Osteocyte (in vitro differentiated cells): ENCODE data around the gene PITPNC1. TPM values are rescaled to one million over a fixed set of nuclear protein-coding genes. Genes with fewer than 3 reads are reported as not detected.
"Not testable (repeated sequence)": the region's sequence is repeated elsewhere in the genome, so short reads cannot be mapped to it uniquely, and the experiment has no call there.

Experiments
- DNase-seq: peaks from one replicate; pipeline ENCODE4 v3.0.0; 2021; ENCODE audit warnings: mixed read lengths; ENCODE audit not compliant: unreplicated experiment; ENCODE audit errors: extremely low spot score
- H3K27ac Mint-ChIP-seq: one replicate; pipeline ENCODE4 v1.8.0; 2021; ENCODE audit warnings: mild to moderate bottlenecking, mixed read lengths; ENCODE audit not compliant: unreplicated experiment
- H3K27me3 Mint-ChIP-seq: one replicate; pipeline ENCODE4 v1.8.0; 2021; ENCODE audit warnings: mixed read lengths; ENCODE audit not compliant: unreplicated experiment
- H3K36me3 Mint-ChIP-seq: one replicate; pipeline ENCODE4 v1.8.0; 2021; ENCODE audit warnings: mixed read lengths; ENCODE audit not compliant: unreplicated experiment
- H3K4me1 Mint-ChIP-seq: one replicate; pipeline ENCODE4 v1.8.0; 2021; ENCODE audit warnings: mixed read lengths; ENCODE audit not compliant: unreplicated experiment
- H3K4me3 Mint-ChIP-seq: one replicate; pipeline ENCODE4 v1.8.0; 2021; ENCODE audit warnings: mild to moderate bottlenecking, moderate library complexity, mixed read lengths; ENCODE audit not compliant: unreplicated experiment
- H3K9me3 Mint-ChIP-seq: one replicate; pipeline ENCODE4 v1.8.0; 2021; ENCODE audit warnings: mixed read lengths; ENCODE audit not compliant: unreplicated experiment
- total RNA-seq: library from RNA; stranded (reverse); gene quantifications from 2 replicates; pipeline ENCODE4 v1.2.1, GENCODE V29; 2021
- TF ChIP-seq, protein P1 (sequence below): fragments of 200-600 bp; sonication (generic); IDR thresholded peaks from 2 replicates; pipeline ENCODE4 v1.5.0; 2021; ENCODE audit warnings: antibody characterized with exemption, mild to moderate bottlenecking, moderate library complexity

The PITPNC1 gene
- total RNA-seq, 1 donor from 2014 or later, result 18.0 TPM

DNA sequence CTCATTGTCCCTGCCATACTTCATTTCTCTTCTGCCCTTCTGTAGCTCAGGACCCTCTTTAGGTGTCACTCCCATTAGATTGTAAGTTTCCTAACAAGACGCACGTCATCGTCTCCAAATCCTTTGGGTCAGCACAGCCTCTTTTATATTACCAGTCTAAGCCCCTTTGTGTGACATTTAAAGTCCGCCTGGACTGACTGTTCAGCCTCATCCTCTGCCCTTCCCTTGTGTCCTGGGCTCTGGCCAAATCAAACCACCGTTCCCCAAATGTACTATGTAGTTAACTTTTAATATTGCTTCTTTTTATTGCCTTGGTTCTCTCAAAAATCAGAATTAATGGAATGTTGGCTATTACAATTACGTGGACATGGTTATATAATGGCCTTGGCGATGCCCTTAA lies 38.2 kb downstream of the PITPNC1 start:
- no peaks in the 10 kb centered on the region for H3K4me1 Mint-ChIP-seq
- TF ChIP-seq, protein P1, sequence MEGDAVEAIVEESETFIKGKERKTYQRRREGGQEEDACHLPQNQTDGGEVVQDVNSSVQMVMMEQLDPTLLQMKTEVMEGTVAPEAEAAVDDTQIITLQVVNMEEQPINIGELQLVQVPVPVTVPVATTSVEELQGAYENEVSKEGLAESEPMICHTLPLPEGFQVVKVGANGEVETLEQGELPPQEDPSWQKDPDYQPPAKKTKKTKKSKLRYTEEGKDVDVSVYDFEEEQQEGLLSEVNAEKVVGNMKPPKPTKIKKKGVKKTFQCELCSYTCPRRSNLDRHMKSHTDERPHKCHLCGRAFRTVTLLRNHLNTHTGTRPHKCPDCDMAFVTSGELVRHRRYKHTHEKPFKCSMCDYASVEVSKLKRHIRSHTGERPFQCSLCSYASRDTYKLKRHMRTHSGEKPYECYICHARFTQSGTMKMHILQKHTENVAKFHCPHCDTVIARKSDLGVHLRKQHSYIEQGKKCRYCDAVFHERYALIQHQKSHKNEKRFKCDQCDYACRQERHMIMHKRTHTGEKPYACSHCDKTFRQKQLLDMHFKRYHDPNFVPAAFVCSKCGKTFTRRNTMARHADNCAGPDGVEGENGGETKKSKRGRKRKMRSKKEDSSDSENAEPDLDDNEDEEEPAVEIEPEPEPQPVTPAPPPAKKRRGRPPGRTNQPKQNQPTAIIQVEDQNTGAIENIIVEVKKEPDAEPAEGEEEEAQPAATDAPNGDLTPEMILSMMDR, result no peak
- DNase-seq, result no peak
- H3K4me3 Mint-ChIP-seq, result no peak overlapping the region
- no peaks in the 10 kb centered on the region for H3K36me3 Mint-ChIP-seq
- H3K9me3 Mint-ChIP-seq, result peaks cover 7% of the 10 kb centered on the region
- H3K27me3 Mint-ChIP-seq, result no peaks in the 10 kb centered on the region
- H3K27ac Mint-ChIP-seq, result no peak overlapping the region

DNA sequence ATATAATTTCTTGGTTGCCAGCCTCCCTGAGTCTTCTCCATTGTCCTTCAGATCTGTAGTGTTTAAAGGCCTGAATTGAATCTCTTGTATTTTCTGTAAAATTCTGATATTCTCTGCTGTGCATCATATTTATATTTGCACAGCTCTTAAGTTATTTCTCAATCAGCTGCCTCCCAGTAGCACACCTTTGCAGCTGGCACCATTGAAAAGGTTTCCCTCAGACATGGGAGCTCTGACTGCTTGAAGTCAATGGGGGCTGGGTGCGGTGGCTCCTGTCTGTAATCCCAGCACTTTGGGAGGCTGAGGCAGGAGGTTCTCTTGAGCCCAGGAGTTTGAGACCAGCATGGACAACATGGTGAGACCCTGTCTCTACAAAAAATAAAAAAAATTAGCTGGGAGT lies 40.4 kb downstream of the PITPNC1 start:
- peaks cover 7% of the 10 kb centered on the region for H3K4me1 Mint-ChIP-seq
- no peak overlapping the region for H3K27ac Mint-ChIP-seq
- TF ChIP-seq, protein P1, result no peak
- no peak for DNase-seq
- no peaks in the 10 kb centered on the region for H3K27me3 Mint-ChIP-seq
- H3K4me3 Mint-ChIP-seq, result no peak overlapping the region
- H3K9me3 Mint-ChIP-seq, result peaks cover 7% of the 10 kb centered on the region
- no peaks in the 10 kb centered on the region for H3K36me3 Mint-ChIP-seq

DNA sequence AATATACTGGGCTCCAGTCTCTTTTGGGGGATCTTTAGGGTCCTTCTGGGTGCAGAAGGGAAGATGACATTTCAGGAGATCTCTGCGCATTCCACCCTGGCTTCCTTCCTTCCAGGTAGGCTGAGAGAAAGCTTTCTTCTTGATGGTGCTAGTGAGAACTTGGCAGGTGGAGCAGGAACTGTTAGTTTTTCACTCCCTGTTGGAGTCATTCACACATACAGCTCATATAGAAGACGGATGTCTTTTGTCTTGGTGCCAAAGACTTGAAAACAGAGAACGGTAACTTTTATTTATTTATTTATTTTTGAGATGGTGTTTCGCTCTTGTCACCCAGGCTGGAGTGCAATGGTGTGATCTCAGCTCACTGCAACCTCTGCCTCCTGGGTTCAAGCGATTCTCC lies 43.9 kb downstream of the PITPNC1 start:
- TF ChIP-seq, protein P1, result no peak
- Mint-ChIP-seq H3K4me1 (peaks cover 11% of the 10 kb centered on the region), H3K9me3 (no peaks in the 10 kb centered on the region), H3K27me3 (no peaks in the 10 kb centered on the region), H3K4me3 (no peak overlapping the region), H3K27ac (no peak overlapping the region), H3K36me3 (no peaks in the 10 kb centered on the region)
- DNase-seq, result no peak

DNA sequence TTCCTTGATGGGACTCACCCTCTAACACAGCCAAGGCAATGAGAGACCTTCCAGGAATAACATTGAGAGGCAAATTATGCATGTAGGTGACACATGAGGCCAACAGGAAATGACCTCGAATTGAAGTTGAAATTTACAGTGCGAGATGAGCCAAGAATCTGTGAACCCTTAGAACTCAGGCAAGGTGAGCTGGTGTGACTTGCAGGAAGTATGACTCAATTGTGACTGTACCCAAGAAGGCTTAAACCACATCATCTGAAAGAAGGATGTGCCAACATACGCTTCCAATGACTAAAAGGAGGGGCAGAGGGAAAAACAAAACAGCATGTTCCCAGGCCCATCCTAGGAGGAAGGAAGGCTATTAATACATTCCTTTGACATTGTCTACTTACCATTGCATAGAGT lies 44.8 kb downstream of the PITPNC1 start:
- H3K4me3 Mint-ChIP-seq, result no peak overlapping the region
- no peak for DNase-seq
- peaks cover 11% of the 10 kb centered on the region for H3K4me1 Mint-ChIP-seq
- no peaks in the 10 kb centered on the region for H3K9me3 Mint-ChIP-seq
- H3K36me3 Mint-ChIP-seq, result no peaks in the 10 kb centered on the region
- TF ChIP-seq, protein P1, result no peak
- no peaks in the 10 kb centered on the region for H3K27me3 Mint-ChIP-seq
- no peak overlapping the region for H3K27ac Mint-ChIP-seq

DNA sequence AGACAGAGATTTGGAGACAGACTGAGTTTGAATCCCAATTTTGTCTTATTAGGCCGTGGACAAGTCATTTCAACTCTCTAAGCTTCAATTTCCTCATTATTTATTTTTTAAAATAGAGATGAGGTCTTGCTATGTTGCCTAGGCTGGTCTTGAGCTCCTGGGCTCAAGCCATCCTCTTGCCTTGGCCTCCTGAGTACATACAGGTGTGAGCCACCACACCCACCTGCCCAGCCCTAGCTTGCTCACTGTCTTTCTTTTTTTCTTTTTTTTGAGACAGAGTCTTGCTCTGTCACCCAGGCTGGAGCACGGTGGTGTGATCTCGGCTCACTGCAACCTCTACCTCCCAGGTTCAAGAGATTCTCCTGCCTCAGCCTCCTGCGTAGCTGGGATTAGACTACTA lies 45.2 kb downstream of the PITPNC1 start:
- H3K36me3 Mint-ChIP-seq, H3K27me3 Mint-ChIP-seq, H3K4me3 Mint-ChIP-seq, H3K9me3 Mint-ChIP-seq, H3K27ac Mint-ChIP-seq, DNase-seq: not testable (repeated sequence)
- H3K4me1 Mint-ChIP-seq, result peaks cover 11% of the 10 kb centered on the region

DNA sequence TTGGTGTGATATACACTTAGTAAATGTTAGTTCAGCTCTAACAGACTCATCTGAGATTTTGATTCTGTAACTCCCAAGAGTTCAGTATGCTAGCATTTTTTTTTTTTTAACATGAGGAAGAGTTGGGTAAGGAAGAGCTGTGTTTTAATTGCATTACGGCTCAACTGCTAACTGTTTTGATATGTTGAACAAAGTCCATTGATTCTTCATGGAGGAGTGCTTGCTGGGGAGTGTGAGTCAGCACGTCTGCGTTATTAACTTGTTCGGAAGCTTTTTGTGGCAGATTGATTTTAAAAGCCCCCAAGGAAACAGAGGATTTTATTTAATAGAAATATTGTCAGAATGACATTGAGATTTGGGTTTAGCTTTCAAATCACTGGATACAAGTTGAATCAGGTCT lies 45.8 kb downstream of the PITPNC1 start:
- Mint-ChIP-seq H3K27ac (no peak overlapping the region), H3K4me1 (peaks cover 11% of the 10 kb centered on the region), H3K9me3 (no peaks in the 10 kb centered on the region), H3K27me3 (no peaks in the 10 kb centered on the region), H3K4me3 (no peak overlapping the region), H3K36me3 (no peaks in the 10 kb centered on the region)
- TF ChIP-seq, protein P1, result no peak
- DNase-seq, result no peak
